Panc1 (cell line): ENCODE data around the gene GRAMD1C.

Experiments
- CTCF ChIP-seq: fragments of 450-650 bp; IDR thresholded peaks from 2 replicates; pipeline ENCODE4 v1.5.1; 2017; ENCODE audit warnings: mild to moderate bottlenecking
- POLR2AphosphoS5 ChIP-seq: IDR thresholded peaks from 2 replicates; pipeline ENCODE4 v1.6.1; 2012; ENCODE audit warnings: mild to moderate bottlenecking, low read depth, low read length, moderate library complexity
- REST ChIP-seq, 2 experiments: IDR thresholded peaks; 2 replicates each; pipeline ENCODE4 v1.6.1; 2011 to 2012; ENCODE audit warnings: low read depth in 2 of 2, control low read depth in 1 of 2, low read length in 1 of 2, mild to moderate bottlenecking in 1 of 2, moderate library complexity in 1 of 2; ENCODE audit not compliant: insufficient read depth in 1 of 2

- TF ChIP-seq REST (IDR thresholded peaks at IDR 0.05; ENCODE audit: insufficient read depth in 1 of 2, low read depth in 2 of 2, low read length in 1 of 2) (no peak), CTCF (no peak), POLR2AphosphoS5 (no peak)
Measured at GRCh38 chr3:113852506-113852905, 13.9 kb downstream of the GRAMD1C start.
